ENCODE data around the gene GDNF. TPM values are rescaled to one million over a fixed set of nuclear protein-coding genes. Genes with fewer than 3 reads are reported as not detected.

The GDNF gene
- total RNA-seq, 1 experiment from 2014 or later = not detected

- no TSS peak for BruUV-seq (replicated peaks)
- Histone ChIP-seq H3K9me3 (no peaks in the 10 kb centered on the region), H3K36me3 (ENCODE audit: control insufficient read depth, insufficient read depth, low read length) (no peaks in the 10 kb centered on the region), H3K27me3 (replicated peaks; ENCODE audit: control insufficient read depth, insufficient read depth, low read length) (no peaks in the 10 kb centered on the region), H3K4me1 (no peaks in the 10 kb centered on the region), H3K4me3 (ENCODE audit: low read depth, low read length) (no peak overlapping the region)
- no peaks in the 10 kb centered on the region for H3K4me1 Mint-ChIP-seq (ENCODE audit: low read depth, unreplicated experiment)
- H3K9me3 Mint-ChIP-seq (ENCODE audit: unreplicated experiment) = no peaks in the 10 kb centered on the region
- no peak overlapping the region for H3K27ac Mint-ChIP-seq (ENCODE audit: unreplicated experiment)
- H3K27me3 Mint-ChIP-seq (ENCODE audit: insufficient read depth, unreplicated experiment) = peaks cover 7% of the 10 kb centered on the region
- no peaks in the 10 kb centered on the region for H3K36me3 Mint-ChIP-seq (ENCODE audit: insufficient read depth, unreplicated experiment)
- ChIA-PET POLR2A (no interaction called here), CTCF (no interaction called here)
- no peak overlapping the region for H3K4me3 Mint-ChIP-seq (ENCODE audit: unreplicated experiment)
- DNase-seq = no peak
- no peak for TF ChIP-seq CTCF (IDR thresholded peaks at IDR 0.05; ENCODE audit: insufficient read depth in 1 of 2, low read depth in 1 of 2, low read length in 1 of 2, severe bottlenecking in 1 of 2, unreplicated experiment in 1 of 2)
- intact Hi-C loops (cut with micrococcal nuclease; ENCODE audit: unreplicated experiment) = no loop called here
These were observed 20.4 kb upstream of the GDNF start for GRCh38 chr5:37860206-37860605.

- Histone ChIP-seq H3K9me3 (no peaks in the 10 kb centered on the region), H3K36me3 (ENCODE audit: control insufficient read depth, insufficient read depth, low read length) (no peaks in the 10 kb centered on the region), H3K27me3 (replicated peaks; ENCODE audit: control insufficient read depth, insufficient read depth, low read length) (no peaks in the 10 kb centered on the region), H3K4me1 (no peaks in the 10 kb centered on the region), H3K4me3 (ENCODE audit: low read depth, low read length) (no peak overlapping the region)
- no peaks in the 10 kb centered on the region for H3K36me3 Mint-ChIP-seq (ENCODE audit: insufficient read depth, unreplicated experiment)
- intact Hi-C loops (cut with micrococcal nuclease; ENCODE audit: unreplicated experiment) = no loop called here
- no peaks in the 10 kb centered on the region for H3K4me1 Mint-ChIP-seq (ENCODE audit: low read depth, unreplicated experiment)
- no peak for TF ChIP-seq CTCF (IDR thresholded peaks at IDR 0.05; ENCODE audit: insufficient read depth in 1 of 2, low read depth in 1 of 2, low read length in 1 of 2, severe bottlenecking in 1 of 2, unreplicated experiment in 1 of 2)
- H3K27me3 Mint-ChIP-seq (ENCODE audit: insufficient read depth, unreplicated experiment) = peaks cover 4% of the 10 kb centered on the region
- ChIA-PET POLR2A (no interaction called here), CTCF (no interaction called here)
- no peak for DNase-seq
- BruUV-seq (replicated peaks) = no TSS peak
- no peak overlapping the region for H3K4me3 Mint-ChIP-seq (ENCODE audit: unreplicated experiment)
- H3K27ac Mint-ChIP-seq (ENCODE audit: unreplicated experiment) = no peak overlapping the region
- no peaks in the 10 kb centered on the region for H3K9me3 Mint-ChIP-seq (ENCODE audit: unreplicated experiment)
These were observed 20.0 kb upstream of the GDNF start for GRCh38 chr5:37859805-37860204.

GRCh38 chr5:37858250-37858649, 18.4 kb upstream of the GDNF start:
- Mint-ChIP-seq H3K27ac (ENCODE audit: unreplicated experiment) (no peak overlapping the region), H3K4me3 (ENCODE audit: unreplicated experiment) (no peak overlapping the region), H3K9me3 (ENCODE audit: unreplicated experiment) (no peaks in the 10 kb centered on the region), H3K36me3 (ENCODE audit: insufficient read depth, unreplicated experiment) (no peaks in the 10 kb centered on the region), H3K4me1 (ENCODE audit: low read depth, unreplicated experiment) (no peaks in the 10 kb centered on the region), H3K27me3 (ENCODE audit: insufficient read depth, unreplicated experiment) (peaks cover 2% of the 10 kb centered on the region)
- Histone ChIP-seq H3K4me3 (ENCODE audit: low read depth, low read length) (no peak overlapping the region), H3K4me1 (no peaks in the 10 kb centered on the region), H3K9me3 (no peaks in the 10 kb centered on the region), H3K36me3 (ENCODE audit: control insufficient read depth, insufficient read depth, low read length) (no peaks in the 10 kb centered on the region), H3K27me3 (replicated peaks; ENCODE audit: control insufficient read depth, insufficient read depth, low read length) (no peaks in the 10 kb centered on the region)
- TF ChIP-seq CTCF (IDR thresholded peaks at IDR 0.05; ENCODE audit: insufficient read depth in 1 of 2, low read depth in 1 of 2, low read length in 1 of 2, severe bottlenecking in 1 of 2, unreplicated experiment in 1 of 2) = no peak
- no TSS peak for BruUV-seq (replicated peaks)
- CTCF ChIA-PET = no interaction called here
- no peak for DNase-seq
- intact Hi-C loops (cut with micrococcal nuclease; ENCODE audit: unreplicated experiment) = no loop called here
- POLR2A ChIA-PET = no interaction called here

All from Caco-2 (cell line).